Ovary (tissue), 3 donors: ENCODE results near the gene SLC16A12.

ENCODE experiments used
- EP300 ChIP-seq: sonication (generic); formaldehyde crosslinking; IDR thresholded peaks from one replicate; pipeline ENCODE4 v1.6.1; 2017; ENCODE audit warnings: antibody characterized with exemption
- POLR2A ChIP-seq: fragments of 450-650 bp; IDR thresholded peaks from one replicate; pipeline ENCODE4 v1.6.1; 2017; ENCODE audit warnings: antibody characterized with exemption, mild to moderate bottlenecking, moderate library complexity
- TF ChIP-seq, protein P1 (sequence below), 3 donors: fragments of 450-650 bp in 2 of 3; fragments of 200-600 bp in 1 of 3; IDR thresholded peaks; one replicate each; pipeline versions ENCODE4 v1.5.1 to v1.8.0; 2016 to 2022; ENCODE audit warnings: antibody characterized with exemption in 3 of 3, mild to moderate bottlenecking in 1 of 3
- donor health status: DM: no; HTN: no; CAD: no.

GRCh38 chr10:89531359-89531758 lies 4.0 kb downstream of the SLC16A12 start:
- TF ChIP-seq, protein P1, sequence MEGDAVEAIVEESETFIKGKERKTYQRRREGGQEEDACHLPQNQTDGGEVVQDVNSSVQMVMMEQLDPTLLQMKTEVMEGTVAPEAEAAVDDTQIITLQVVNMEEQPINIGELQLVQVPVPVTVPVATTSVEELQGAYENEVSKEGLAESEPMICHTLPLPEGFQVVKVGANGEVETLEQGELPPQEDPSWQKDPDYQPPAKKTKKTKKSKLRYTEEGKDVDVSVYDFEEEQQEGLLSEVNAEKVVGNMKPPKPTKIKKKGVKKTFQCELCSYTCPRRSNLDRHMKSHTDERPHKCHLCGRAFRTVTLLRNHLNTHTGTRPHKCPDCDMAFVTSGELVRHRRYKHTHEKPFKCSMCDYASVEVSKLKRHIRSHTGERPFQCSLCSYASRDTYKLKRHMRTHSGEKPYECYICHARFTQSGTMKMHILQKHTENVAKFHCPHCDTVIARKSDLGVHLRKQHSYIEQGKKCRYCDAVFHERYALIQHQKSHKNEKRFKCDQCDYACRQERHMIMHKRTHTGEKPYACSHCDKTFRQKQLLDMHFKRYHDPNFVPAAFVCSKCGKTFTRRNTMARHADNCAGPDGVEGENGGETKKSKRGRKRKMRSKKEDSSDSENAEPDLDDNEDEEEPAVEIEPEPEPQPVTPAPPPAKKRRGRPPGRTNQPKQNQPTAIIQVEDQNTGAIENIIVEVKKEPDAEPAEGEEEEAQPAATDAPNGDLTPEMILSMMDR (IDR thresholded peaks at IDR 0.05), result no peak
- TF ChIP-seq POLR2A, result no peak
- TF ChIP-seq EP300, result no peak
